Natural killer cell (primary cell): ENCODE measurements around the gene ZCCHC13. TPM values are rescaled to one million over a fixed set of nuclear protein-coding genes. Genes with fewer than 3 reads are reported as not detected.
"Not testable (repeated sequence)": the region's sequence is repeated elsewhere in the genome, so short reads cannot be mapped to it uniquely, and the experiment has no call there.

ENCODE experiments used
- ATAC-seq, 3 donors: fragments of 150-1000 bp in 2 of 3; fragments of 200-7000 bp in 1 of 3; cut with Tn5 transposase; 1 replicate in 1 of 3; 2 replicates in 2 of 3; pipeline ENCODE4 v1.10.0; 2021; ENCODE audit warnings: mild to moderate bottlenecking in 2 of 3, moderate library complexity in 2 of 3
- DNase-seq, 2 donors: peaks; one replicate each; pipeline versions ENCODE4 v3.0.0 to v3.0.0-alpha.2; 2013 to 2021; ENCODE audit warnings: mixed read lengths in 1 of 2
- H3K27ac ChIP-seq: one replicate; pipeline ENCODE4 v1.5.1; 2013; ENCODE audit warnings: mild to moderate bottlenecking, low read length
- H3K27me3 ChIP-seq: one replicate; pipeline ENCODE4 v1.6.1; 2013; ENCODE audit warnings: low read length; ENCODE audit not compliant: control insufficient read depth, insufficient read depth
- H3K36me3 ChIP-seq: one replicate; pipeline ENCODE4 v1.6.1; 2013; ENCODE audit warnings: low read length; ENCODE audit not compliant: control insufficient read depth, insufficient read depth
- H3K4me1 ChIP-seq: one replicate; pipeline ENCODE4 v1.6.1; 2013; ENCODE audit warnings: low read length; ENCODE audit not compliant: control insufficient read depth, insufficient read depth
- H3K4me3 ChIP-seq: one replicate; pipeline ENCODE4 v1.5.1; 2013; ENCODE audit warnings: low read length
- H3K9me3 ChIP-seq: one replicate; pipeline ENCODE4 v1.6.1; 2013; ENCODE audit warnings: low read length; ENCODE audit not compliant: control insufficient read depth, insufficient read depth
- H3K27ac Mint-ChIP-seq, 2 donors: one replicate each; pipeline ENCODE4 v1.8.0; 2022; ENCODE audit warnings: mild to moderate bottlenecking in 2 of 2, mixed read lengths in 2 of 2, moderate library complexity in 1 of 2
- H3K27me3 Mint-ChIP-seq, 2 donors: one replicate each; pipeline ENCODE4 v1.8.0; 2022; ENCODE audit warnings: low read depth in 2 of 2, mixed read lengths in 2 of 2
- H3K36me3 Mint-ChIP-seq: one replicate; pipeline ENCODE4 v1.8.0; 2022; ENCODE audit warnings: mixed read lengths
- H3K4me1 Mint-ChIP-seq, 2 donors: one replicate each; pipeline ENCODE4 v1.8.0; 2022; ENCODE audit warnings: mixed read lengths in 2 of 2
- H3K4me3 Mint-ChIP-seq: one replicate; pipeline ENCODE4 v1.8.0; 2022; ENCODE audit warnings: mild to moderate bottlenecking, moderate library complexity, mixed read lengths
- H3K9me3 Mint-ChIP-seq, 2 donors: one replicate each; pipeline ENCODE4 v1.8.0; 2022; ENCODE audit warnings: mixed read lengths in 2 of 2
- WGBS: methylation state at CpG from one replicate; pipeline ENCODE4 v1.1.7; 2013; ENCODE audit warnings: missing lambda C conversion rate; ENCODE audit not compliant: insufficient coverage; 5-methylcytosine and 5-hydroxymethylcytosine counted together
- intact Hi-C: fragments of 100-400 bp; cut with micrococcal nuclease; formaldehyde crosslinking; loops from one replicate; pipeline ENCODE4 v1.14.2; 2022
- total RNA-seq, 4 donors: library from RNA; stranded (reverse); fragments of 120-200 nt in 1 of 4; gene quantifications; one replicate each; pipeline versions ENCODE4 v1.2.3 to v1.2.4, GENCODE V29; 2013 to 2022
- TF ChIP-seq, protein P1 (sequence below): fragments of 200-600 bp; IDR thresholded peaks from one replicate; pipeline ENCODE4 v1.8.0; 2022; ENCODE audit warnings: antibody characterized with exemption

ZCCHC13 gene
- not detected for total RNA-seq
- total RNA-seq (2013), result not detected

DNA sequence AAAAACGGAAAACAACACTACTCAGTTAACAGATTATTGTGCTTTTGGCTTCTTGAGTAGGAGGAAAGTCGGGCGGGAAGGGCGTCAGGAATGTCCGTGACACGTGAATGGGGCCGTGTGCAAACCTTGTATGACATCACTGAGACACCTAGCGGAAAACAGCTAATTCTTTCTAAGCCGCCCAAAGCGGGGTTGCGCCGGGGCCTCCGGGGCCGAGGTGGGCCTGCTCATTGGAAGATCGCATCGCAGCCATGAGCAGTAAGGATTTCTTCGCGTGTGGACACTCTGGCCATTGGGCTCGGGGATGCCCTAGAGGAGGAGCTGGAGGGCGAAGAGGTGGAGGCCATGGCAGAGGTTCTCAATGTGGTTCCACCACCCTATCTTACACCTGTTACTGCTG lies at the start of gene ZCCHC13:
ZCCHC13 (plus strand) TSS at position 165 of the 400 bp plus-strand sequence; CDS start at position 252, 87 bp downstream.
- Mint-ChIP-seq H3K27me3 (peaks cover 0 to 22% of the 10 kb centered on the region in 2 donors), H3K27ac (no peak within 1 kb of the TSS), H3K9me3 (no peaks in the 10 kb centered on the region), H3K36me3 (no peaks in the 10 kb centered on the region), H3K4me1 (no peaks in the 10 kb centered on the region), H3K4me3 (no peak within 1 kb of the TSS)
- Histone ChIP-seq H3K36me3 (no peaks in the 10 kb centered on the region), H3K9me3 (no peaks in the 10 kb centered on the region), H3K27me3 (no peaks in the 10 kb centered on the region), H3K4me1 (no peaks in the 10 kb centered on the region), H3K4me3 (no peak within 1 kb of the TSS), H3K27ac (no peak within 1 kb of the TSS)
- DNase-seq (no peak), ATAC-seq (no peak)
- TF ChIP-seq, protein P1, sequence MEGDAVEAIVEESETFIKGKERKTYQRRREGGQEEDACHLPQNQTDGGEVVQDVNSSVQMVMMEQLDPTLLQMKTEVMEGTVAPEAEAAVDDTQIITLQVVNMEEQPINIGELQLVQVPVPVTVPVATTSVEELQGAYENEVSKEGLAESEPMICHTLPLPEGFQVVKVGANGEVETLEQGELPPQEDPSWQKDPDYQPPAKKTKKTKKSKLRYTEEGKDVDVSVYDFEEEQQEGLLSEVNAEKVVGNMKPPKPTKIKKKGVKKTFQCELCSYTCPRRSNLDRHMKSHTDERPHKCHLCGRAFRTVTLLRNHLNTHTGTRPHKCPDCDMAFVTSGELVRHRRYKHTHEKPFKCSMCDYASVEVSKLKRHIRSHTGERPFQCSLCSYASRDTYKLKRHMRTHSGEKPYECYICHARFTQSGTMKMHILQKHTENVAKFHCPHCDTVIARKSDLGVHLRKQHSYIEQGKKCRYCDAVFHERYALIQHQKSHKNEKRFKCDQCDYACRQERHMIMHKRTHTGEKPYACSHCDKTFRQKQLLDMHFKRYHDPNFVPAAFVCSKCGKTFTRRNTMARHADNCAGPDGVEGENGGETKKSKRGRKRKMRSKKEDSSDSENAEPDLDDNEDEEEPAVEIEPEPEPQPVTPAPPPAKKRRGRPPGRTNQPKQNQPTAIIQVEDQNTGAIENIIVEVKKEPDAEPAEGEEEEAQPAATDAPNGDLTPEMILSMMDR, result no peak
- 98% methylated on average over 19 of the region's 20 CpGs for WGBS
- intact Hi-C loops, result no loop called here

DNA sequence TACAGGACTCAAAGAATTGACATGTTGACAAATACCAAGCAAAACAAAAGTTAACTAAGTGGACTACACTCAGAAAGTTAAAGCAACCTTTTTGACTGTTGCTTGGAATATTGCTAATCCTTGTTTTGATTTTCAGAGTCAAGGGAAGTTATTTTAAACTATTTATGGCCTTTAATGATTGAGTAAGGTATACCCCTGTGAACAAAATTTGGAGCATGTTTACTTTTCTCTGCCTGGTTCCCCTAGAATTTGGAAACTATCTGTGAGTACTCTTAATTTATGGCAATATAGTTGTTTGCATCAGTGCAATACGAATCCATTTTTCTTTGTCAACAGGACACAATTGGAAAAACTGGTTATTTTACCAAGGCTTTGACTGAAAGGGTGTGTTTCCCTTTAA lies 45.9 kb upstream of the ZCCHC13 start:
- H3K4me3 Mint-ChIP-seq, H3K36me3 Mint-ChIP-seq, intact Hi-C loops, DNase-seq, ATAC-seq, H3K27ac ChIP-seq, H3K4me1 Mint-ChIP-seq, H3K9me3 Mint-ChIP-seq, H3K27ac Mint-ChIP-seq, H3K4me1 ChIP-seq, H3K4me3 ChIP-seq, H3K36me3 ChIP-seq, H3K9me3 ChIP-seq, H3K27me3 Mint-ChIP-seq, H3K27me3 ChIP-seq: not testable (repeated sequence)
- WGBS, result 100% methylated on average over 1 of the region's 1 CpG

DNA sequence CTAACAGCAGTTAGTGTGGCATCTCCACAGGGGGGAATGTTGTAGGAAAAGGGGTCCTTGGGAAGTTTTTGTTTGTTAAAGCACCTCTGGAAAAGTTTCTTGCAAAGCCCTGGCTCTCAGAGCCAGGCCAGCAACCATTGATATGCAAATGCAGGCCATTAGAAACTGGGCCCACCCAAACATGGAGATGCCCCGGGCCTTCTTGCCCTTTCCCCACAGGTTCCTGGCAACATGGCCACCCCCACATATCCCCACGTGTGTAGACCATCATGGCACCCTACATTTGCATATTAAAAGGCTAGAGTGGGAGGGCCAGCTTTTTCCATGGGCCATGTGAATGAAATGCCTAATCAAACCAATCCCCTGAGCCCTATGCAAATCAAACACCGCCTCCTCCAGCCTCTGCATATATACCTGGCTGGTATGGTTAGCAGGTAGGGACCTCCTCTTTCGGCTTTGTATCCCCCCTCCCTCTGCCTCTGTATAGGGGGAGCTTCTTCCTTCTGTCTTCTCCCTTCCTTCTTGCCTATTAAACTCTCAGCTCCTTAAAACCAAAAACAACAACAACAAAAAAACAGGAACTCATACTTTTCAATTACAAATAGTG lies 44.0 kb upstream of the ZCCHC13 start:
- H3K4me1 Mint-ChIP-seq, result peaks cover 0 to 4% of the 10 kb centered on the region in 2 donors
- ATAC-seq (no peak), DNase-seq (no peak)
- no peaks in the 10 kb centered on the region for H3K27me3 ChIP-seq
- intact Hi-C loops, result no loop called here
- no peak overlapping the region for H3K4me3 Mint-ChIP-seq
- H3K9me3 Mint-ChIP-seq, result no peaks in the 10 kb centered on the region
- no peaks in the 10 kb centered on the region for H3K27me3 Mint-ChIP-seq
- H3K27ac ChIP-seq, result no peak overlapping the region
- no peak overlapping the region for H3K27ac Mint-ChIP-seq
- TF ChIP-seq, protein P1, result no peak
- H3K9me3 ChIP-seq, result no peaks in the 10 kb centered on the region
- no peaks in the 10 kb centered on the region for H3K36me3 Mint-ChIP-seq
- peaks cover 2% of the 10 kb centered on the region for H3K36me3 ChIP-seq
- no peaks in the 10 kb centered on the region for H3K4me1 ChIP-seq
- WGBS, result 86% methylated on average over 1 of the region's 4 CpGs
- H3K4me3 ChIP-seq, result no peak overlapping the region

DNA sequence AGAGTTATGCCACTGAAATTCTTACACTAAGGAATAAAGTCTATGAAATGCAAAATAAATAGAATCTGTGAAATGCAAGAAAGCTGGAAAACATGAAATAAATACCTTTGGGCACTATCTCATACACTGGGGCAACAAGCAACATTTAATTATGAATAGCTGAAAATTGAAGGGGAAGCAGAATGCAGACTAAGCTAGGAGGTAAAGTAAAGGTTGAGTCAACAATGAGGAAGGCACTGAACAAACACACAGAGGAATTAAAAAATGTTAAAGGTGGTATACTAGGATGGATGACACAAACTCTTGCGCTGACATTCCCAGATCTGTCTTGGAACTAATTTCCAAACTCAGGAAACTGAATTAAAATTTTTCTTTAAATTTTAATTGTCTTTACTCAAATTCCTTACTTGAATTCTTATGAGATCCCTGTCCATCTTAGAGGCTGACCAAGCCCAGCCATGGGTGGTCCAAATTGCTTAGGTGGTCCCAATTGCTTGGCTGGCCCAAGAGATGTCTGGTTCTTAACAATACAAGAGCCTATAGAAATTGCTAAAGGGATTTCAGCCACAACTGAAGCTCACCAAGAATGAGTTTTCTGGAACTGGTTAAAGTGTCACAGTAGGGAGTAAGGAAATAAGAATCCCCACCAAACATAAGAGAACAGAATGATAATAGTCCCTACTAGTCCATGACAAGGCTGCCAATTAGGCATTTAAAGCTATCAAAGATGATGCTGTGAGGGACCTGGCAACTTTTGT lies 41.3 kb upstream of the ZCCHC13 start:
- intact Hi-C loops, result no loop called here

More for the DNA sequence above, 41.3 kb upstream of the ZCCHC13 start:
- Histone ChIP-seq H3K27ac (no peak overlapping the region), H3K4me3 (no peak overlapping the region), H3K9me3 (no peaks in the 10 kb centered on the region), H3K27me3 (no peaks in the 10 kb centered on the region), H3K4me1 (no peaks in the 10 kb centered on the region), H3K36me3 (peaks cover 2% of the 10 kb centered on the region)
- no peak for DNase-seq
- H3K4me3 Mint-ChIP-seq, result no peak overlapping the region
- ATAC-seq, result no peak
- TF ChIP-seq, protein P1, result no peak
- no peaks in the 10 kb centered on the region for H3K36me3 Mint-ChIP-seq
- H3K9me3 Mint-ChIP-seq, result no peaks in the 10 kb centered on the region
- H3K27me3 Mint-ChIP-seq, result no peaks in the 10 kb centered on the region
- WGBS, result 100% methylated on average over 1 of the region's 1 CpG
- no peaks in the 10 kb centered on the region for H3K4me1 Mint-ChIP-seq
- H3K27ac Mint-ChIP-seq, result no peak overlapping the region
